Sigmoid colon (tissue), 7 donors: ENCODE measurements around the gene CNOT1. TPM values are rescaled to one million over a fixed set of nuclear protein-coding genes. Genes with fewer than 3 reads are reported as not detected.

Source experiments
- DNase-seq: peaks from one replicate; pipeline ENCODE4 v3.0.0-alpha.2; 2019
- H3K27ac ChIP-seq, 4 donors: fragments of 200-600 bp; sonication (generic); one replicate each; pipeline ENCODE4 v1.5.1; 2016 to 2019; ENCODE audit warnings: mild to moderate bottlenecking in 1 of 4
- H3K27me3 ChIP-seq, 3 donors: fragments of 200-600 bp; sonication (generic); one replicate each; pipeline ENCODE4 v1.5.1; 2019; ENCODE audit warnings: mild to moderate bottlenecking in 1 of 3
- H3K36me3 ChIP-seq, 4 donors: fragments of 200-600 bp; sonication (generic); one replicate each; pipeline ENCODE4 v1.5.1; 2016 to 2019
- H3K4me1 ChIP-seq, 4 donors: fragments of 200-600 bp; sonication (generic); one replicate each; pipeline ENCODE4 v1.5.1; 2017 to 2019
- H3K4me3 ChIP-seq, 4 donors: fragments of 200-600 bp; sonication (generic); one replicate each; pipeline ENCODE4 v1.5.1; 2017 to 2019; ENCODE audit warnings: mild to moderate bottlenecking in 2 of 4, moderate library complexity in 1 of 4
- H3K9me3 ChIP-seq, 4 donors: fragments of 200-600 bp in 3 of 4; sonication (generic) in 3 of 4; one replicate each; pipeline versions ENCODE4 v1.5.1 to v1.6.1; 2013 to 2019
- EP300 ChIP-seq, 4 donors: sonication (generic); formaldehyde crosslinking; IDR thresholded peaks; one replicate each; pipeline ENCODE4 v1.6.1; 2017; ENCODE audit warnings: antibody characterized with exemption in 4 of 4
- POLR2A ChIP-seq, 2 donors: fragments of 450-650 bp; IDR thresholded peaks; one replicate each; pipeline ENCODE4 v1.6.1; 2016; ENCODE audit warnings: antibody characterized with exemption in 2 of 2, mild to moderate bottlenecking in 2 of 2, moderate library complexity in 2 of 2
- POLR2AphosphoS5 ChIP-seq, 4 donors: sonication (generic); formaldehyde crosslinking; IDR thresholded peaks; one replicate each; pipeline ENCODE4 v1.6.1; 2017; ENCODE audit warnings: antibody characterized with exemption in 4 of 4
- WGBS, 2 donors: extraction: QIAGEN DNeasy Blood & Tissue Kit; methylation state at CpG; one replicate each; pipeline ENCODE4 v1.1.7; 2013; 5-methylcytosine and 5-hydroxymethylcytosine counted together
- intact Hi-C: fragments of 100-400 bp; cut with DNase I; formaldehyde crosslinking; loops from one replicate; pipeline ENCODE4 v1.15.1; 2023
- polyA plus RNA-seq, 3 donors: library from polyadenylated mRNA; stranded (reverse); fragments of 200-250 nt; gene quantifications; one replicate each; pipeline ENCODE4 v1.2.3, GENCODE V29; 2013
- total RNA-seq, 4 donors: library from RNA; depleted of rRNA; stranded (reverse); fragments of >200 nt; gene quantifications; one replicate each; pipeline ENCODE4 v1.1.0, GENCODE V29; 2016
- TF ChIP-seq, protein P1 (sequence below), 4 experiments: fragments of 450-650 bp in 3 of 4; fragments of 200-600 bp in 1 of 4; IDR thresholded peaks; one replicate each; pipeline ENCODE4 v1.5.1; 2016 to 2019; ENCODE audit warnings: antibody characterized with exemption in 4 of 4, mild to moderate bottlenecking in 3 of 4, moderate library complexity in 2 of 4
- donor health status: healthy with polysubstance abuse.
- donor health status: Bipolar disorder and iron deficiency.
- donor health status: healthy.

CNOT1 gene
- total and polyA plus RNA-seq, 7 donors, result 61.3 to 112 (median 79.6) TPM

DNA sequence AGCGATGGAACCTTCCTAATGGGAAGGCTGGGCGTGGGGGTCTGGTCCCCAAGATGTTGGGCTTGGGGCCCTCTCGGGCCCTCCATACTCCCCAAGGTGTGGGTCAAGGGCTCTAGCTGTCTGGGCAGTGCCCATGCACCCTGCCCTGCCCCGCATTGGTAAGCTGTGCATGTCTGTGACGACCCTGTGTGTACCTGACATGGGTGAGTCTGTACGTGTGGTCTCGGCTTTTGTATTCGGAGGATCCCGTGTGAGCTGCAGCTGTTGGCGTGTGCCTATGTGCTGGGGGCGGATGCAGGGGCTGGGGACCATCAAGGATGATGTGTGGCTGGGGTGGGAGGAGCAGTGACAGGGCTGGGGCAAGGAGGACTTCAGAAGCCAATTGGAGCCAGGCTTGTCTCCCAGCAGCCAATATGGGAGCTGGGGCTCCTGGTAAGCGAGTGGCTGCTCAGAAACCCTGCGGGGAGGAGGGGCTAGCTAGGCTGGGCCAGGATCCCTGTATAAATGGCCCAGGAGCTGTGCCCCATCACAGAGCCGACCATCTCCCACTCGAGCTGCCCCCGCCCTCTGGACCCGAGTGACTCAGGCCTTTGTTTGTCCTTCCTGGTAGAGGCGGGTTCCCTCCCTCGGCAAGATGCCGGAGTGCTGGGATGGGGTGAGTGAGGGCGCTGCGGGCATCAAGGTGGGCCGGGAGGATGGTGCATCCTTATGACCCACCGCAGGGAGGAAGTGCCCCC, 129.8 kb downstream of the CNOT1 start, which contains the start of gene NDRG4:
NDRG4 (plus strand) TSS at position 529 of the 737 bp plus-strand sequence; CDS start at position 635, 106 bp downstream.
- TF ChIP-seq EP300 (IDR thresholded peaks at IDR 0.05) (no peak), POLR2AphosphoS5 (IDR thresholded peaks at IDR 0.05) (no peak), POLR2A (IDR thresholded peaks at IDR 0.05) (no peak)
- TF ChIP-seq, protein P1, sequence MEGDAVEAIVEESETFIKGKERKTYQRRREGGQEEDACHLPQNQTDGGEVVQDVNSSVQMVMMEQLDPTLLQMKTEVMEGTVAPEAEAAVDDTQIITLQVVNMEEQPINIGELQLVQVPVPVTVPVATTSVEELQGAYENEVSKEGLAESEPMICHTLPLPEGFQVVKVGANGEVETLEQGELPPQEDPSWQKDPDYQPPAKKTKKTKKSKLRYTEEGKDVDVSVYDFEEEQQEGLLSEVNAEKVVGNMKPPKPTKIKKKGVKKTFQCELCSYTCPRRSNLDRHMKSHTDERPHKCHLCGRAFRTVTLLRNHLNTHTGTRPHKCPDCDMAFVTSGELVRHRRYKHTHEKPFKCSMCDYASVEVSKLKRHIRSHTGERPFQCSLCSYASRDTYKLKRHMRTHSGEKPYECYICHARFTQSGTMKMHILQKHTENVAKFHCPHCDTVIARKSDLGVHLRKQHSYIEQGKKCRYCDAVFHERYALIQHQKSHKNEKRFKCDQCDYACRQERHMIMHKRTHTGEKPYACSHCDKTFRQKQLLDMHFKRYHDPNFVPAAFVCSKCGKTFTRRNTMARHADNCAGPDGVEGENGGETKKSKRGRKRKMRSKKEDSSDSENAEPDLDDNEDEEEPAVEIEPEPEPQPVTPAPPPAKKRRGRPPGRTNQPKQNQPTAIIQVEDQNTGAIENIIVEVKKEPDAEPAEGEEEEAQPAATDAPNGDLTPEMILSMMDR (IDR thresholded peaks at IDR 0.05), result no peak
- H3K27ac ChIP-seq, result no peak within 1 kb of the TSS
- intact Hi-C loops, result no loop called here
- peak; percentile 75 for DNase-seq
- no peaks in the 10 kb centered on the region for H3K9me3 ChIP-seq
- H3K4me3 ChIP-seq, result peak within 1 kb of the TSS in 3 of 4 donors; percentile 14 to 32 (median 27)
- WGBS, 2 donors, result 19 to 38% methylated on average over 24 of the region's 24 CpGs
- peaks cover 0 to 28% (median 20%) of the 10 kb centered on the region in 4 donors for H3K4me1 ChIP-seq
- peaks cover 17 to 49% (median 38%) of the 10 kb centered on the region in 3 donors for H3K27me3 ChIP-seq
- no peaks in the 10 kb centered on the region for H3K36me3 ChIP-seq

DNA sequence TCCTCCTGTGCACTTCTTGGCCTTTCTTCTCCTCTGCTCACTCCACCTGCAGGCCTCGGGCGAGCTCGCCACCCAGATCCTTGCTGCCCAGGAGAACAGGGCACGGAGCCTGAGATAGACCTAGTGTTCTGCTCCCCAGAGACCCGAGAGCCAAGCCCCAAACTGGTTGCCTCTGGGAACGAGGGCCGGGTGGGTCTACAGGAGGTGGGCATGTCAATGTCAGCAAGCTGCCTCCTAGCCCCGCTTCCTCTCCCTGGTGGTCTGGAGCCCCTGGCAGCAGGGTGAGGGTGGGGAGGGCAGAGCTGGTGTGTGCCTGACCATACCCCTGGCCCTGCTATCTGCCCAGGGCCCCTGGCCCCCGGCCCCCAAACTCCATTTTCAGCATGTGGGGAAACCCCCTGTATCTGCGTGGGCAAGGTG, 130.5 kb downstream of the CNOT1 start:
- intact Hi-C loops, result no loop called here
- Histone ChIP-seq H3K27me3 (peaks cover 17 to 42% (median 38%) of the 10 kb centered on the region in 3 donors), H3K9me3 (no peaks in the 10 kb centered on the region), H3K27ac (no peak overlapping the region), H3K36me3 (no peaks in the 10 kb centered on the region), H3K4me1 (peaks cover 0 to 28% (median 20%) of the 10 kb centered on the region in 4 donors), H3K4me3 (no peak overlapping the region)
- peak; percentile 48 for DNase-seq
- WGBS, 2 donors, result 78 to 85% methylated on average over 10 of the region's 10 CpGs
- TF ChIP-seq POLR2AphosphoS5 (IDR thresholded peaks at IDR 0.05) (no peak), EP300 (IDR thresholded peaks at IDR 0.05) (no peak), POLR2A (IDR thresholded peaks at IDR 0.05) (no peak)

DNA sequence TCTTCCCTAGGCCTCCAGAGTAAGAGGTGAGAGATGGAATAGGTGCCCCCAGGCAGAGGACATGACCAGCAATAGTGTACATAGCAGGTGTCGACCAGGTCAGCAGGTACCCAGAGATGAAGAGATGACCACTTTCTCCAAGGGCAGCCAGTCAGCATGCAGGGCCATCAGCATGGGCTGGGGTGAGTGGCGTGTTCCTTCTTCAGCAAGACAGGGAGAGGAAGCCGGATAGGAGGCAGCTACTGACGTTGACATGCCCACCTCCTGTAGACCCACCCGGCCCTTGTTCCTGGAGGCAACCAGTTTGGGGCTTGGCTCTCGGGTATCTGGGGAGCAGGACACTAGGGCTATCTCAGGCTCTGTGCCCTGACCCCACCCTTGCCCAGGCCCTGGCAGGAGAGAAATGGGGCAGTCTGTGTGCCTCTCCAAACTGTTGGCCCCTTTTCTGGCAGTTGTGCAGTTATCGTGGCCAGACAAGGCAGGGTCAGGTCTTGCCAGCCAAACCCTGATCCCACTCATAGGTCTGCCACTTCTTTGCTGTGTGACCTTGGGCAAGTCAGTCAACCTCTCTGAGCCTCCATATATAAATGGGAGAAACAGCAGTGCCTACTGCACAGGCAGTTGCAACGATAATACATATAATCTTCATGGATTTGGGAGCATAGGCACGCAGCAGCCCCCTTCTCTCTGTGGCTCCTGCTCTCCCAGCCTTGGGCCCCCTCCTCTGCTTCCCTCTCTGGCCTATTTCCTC, 131.1 kb downstream of the CNOT1 start:
- DNase-seq, result no peak
- no peak overlapping the region for H3K27ac ChIP-seq
- TF ChIP-seq, protein P1 (IDR thresholded peaks at IDR 0.05), result no peak
- TF ChIP-seq EP300 (IDR thresholded peaks at IDR 0.05) (no peak), POLR2AphosphoS5 (IDR thresholded peaks at IDR 0.05) (no peak), POLR2A (IDR thresholded peaks at IDR 0.05) (no peak)
- H3K36me3 ChIP-seq, result no peaks in the 10 kb centered on the region
- peaks cover 17 to 38% (median 36%) of the 10 kb centered on the region in 3 donors for H3K27me3 ChIP-seq
- peaks cover 0 to 28% (median 20%) of the 10 kb centered on the region in 4 donors for H3K4me1 ChIP-seq
- intact Hi-C loops, result no loop called here
- no peak overlapping the region for H3K4me3 ChIP-seq
- no peaks in the 10 kb centered on the region for H3K9me3 ChIP-seq
- 61 to 80% methylated on average over 9 of the region's 9 CpGs for WGBS, 2 donors

DNA sequence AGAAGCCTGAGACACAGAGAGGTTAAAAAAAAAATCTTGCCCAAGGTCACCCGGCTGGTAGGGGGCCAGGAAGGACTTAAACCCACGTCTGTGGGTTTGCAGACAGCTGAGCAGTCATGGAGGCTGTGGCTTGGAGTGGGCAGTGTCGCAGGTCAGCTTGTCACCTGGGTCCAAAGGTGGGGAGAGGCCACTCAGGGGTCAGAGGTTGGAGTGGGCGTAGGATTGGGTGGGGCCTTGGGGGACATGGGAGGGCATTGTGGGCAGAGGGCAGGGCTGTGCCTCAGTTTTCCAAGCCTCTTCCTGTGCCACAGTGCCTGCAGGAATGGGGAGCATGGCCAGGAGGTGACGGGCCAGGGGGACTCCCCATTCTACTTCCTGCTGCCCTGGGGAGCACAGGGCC, 131.7 kb downstream of the CNOT1 start:
- Histone ChIP-seq H3K36me3 (no peaks in the 10 kb centered on the region), H3K27ac (no peak overlapping the region), H3K9me3 (no peaks in the 10 kb centered on the region), H3K4me1 (peaks cover 0 to 28% (median 20%) of the 10 kb centered on the region in 4 donors), H3K4me3 (no peak overlapping the region), H3K27me3 (peaks cover 17 to 33% (median 30%) of the 10 kb centered on the region in 3 donors)
- no peak for DNase-seq
- no peak for TF ChIP-seq POLR2A (IDR thresholded peaks at IDR 0.05)
- no peak for TF ChIP-seq EP300 (IDR thresholded peaks at IDR 0.05)
- no peak for TF ChIP-seq POLR2AphosphoS5 (IDR thresholded peaks at IDR 0.05)
- TF ChIP-seq, protein P1 (IDR thresholded peaks at IDR 0.05), result no peak
- intact Hi-C loops, result no loop called here
- 25 to 58% methylated on average over 5 of the region's 5 CpGs for WGBS, 2 donors

DNA sequence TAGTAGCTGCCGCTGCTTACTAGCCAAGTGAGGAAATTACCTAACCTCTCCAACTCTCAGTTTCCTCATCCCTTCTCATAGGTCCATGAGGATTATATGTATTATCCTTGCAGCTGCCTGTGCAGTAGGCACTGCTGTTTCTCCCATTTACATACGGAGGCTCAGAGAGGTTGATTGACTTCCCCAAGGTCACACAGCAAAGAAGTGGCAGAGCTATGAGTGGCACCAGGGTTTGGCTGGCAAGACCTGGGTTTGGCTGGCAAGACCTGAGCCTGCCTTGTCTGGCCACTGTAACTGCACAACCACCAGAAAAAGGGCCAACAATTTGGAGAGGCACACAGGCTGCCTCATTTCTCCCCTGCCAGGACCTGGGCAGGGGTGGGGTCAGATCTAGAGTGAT, 132.2 kb downstream of the CNOT1 start:
- intact Hi-C loops, result no loop called here
- H3K4me1 ChIP-seq, result peaks cover 0 to 28% (median 20%) of the 10 kb centered on the region in 4 donors
- H3K27me3 ChIP-seq, result peaks cover 17 to 30% (median 25%) of the 10 kb centered on the region in 3 donors
- TF ChIP-seq POLR2AphosphoS5 (IDR thresholded peaks at IDR 0.05), result no peak
- TF ChIP-seq EP300 (IDR thresholded peaks at IDR 0.05), result no peak
- TF ChIP-seq POLR2A (IDR thresholded peaks at IDR 0.05), result no peak
- TF ChIP-seq, protein P1 (IDR thresholded peaks at IDR 0.05), result no peak
- no peak for DNase-seq
- no peak overlapping the region for H3K4me3 ChIP-seq
- H3K27ac ChIP-seq, result no peak overlapping the region
- H3K36me3 ChIP-seq, result no peaks in the 10 kb centered on the region
- 70 to 88% methylated on average over 2 of the region's 2 CpGs for WGBS, 2 donors
- H3K9me3 ChIP-seq, result no peaks in the 10 kb centered on the region
